Type B pancreatic cell (in vitro differentiated cells): ENCODE results near the gene VPS13D. TPM values are rescaled to one million over a fixed set of nuclear protein-coding genes. Genes with fewer than 3 reads are reported as not detected.

Experiments used
- DNase-seq: peaks from one replicate; pipeline ENCODE4 v3.0.0; 2021; ENCODE audit warnings: mixed read lengths; ENCODE audit not compliant: unreplicated experiment; ENCODE audit errors: extremely low spot score
- H3K27ac Mint-ChIP-seq: 2 replicates; pipeline ENCODE4 v1.8.0; 2021; ENCODE audit warnings: mild to moderate bottlenecking, mixed read lengths
- H3K27me3 Mint-ChIP-seq: 2 replicates; pipeline ENCODE4 v1.8.0; 2021; ENCODE audit warnings: mixed read lengths
- H3K36me3 Mint-ChIP-seq: 2 replicates; pipeline ENCODE4 v1.8.0; 2021; ENCODE audit warnings: mixed read lengths
- H3K4me1 Mint-ChIP-seq: one replicate; pipeline ENCODE4 v1.8.0; 2021; ENCODE audit warnings: mixed read lengths; ENCODE audit not compliant: unreplicated experiment
- H3K4me3 Mint-ChIP-seq: 2 replicates; pipeline ENCODE4 v1.8.0; 2021; ENCODE audit warnings: mild to moderate bottlenecking, mixed read lengths
- H3K9me3 Mint-ChIP-seq: 2 replicates; pipeline ENCODE4 v1.8.0; 2021; ENCODE audit warnings: mixed read lengths
- CTCF ChIP-seq: fragments of 200-600 bp; sonication (generic); conservative IDR thresholded peaks from 2 replicates; pipeline ENCODE4 v1.5.0; 2021; ENCODE audit warnings: antibody characterized with exemption, mild to moderate bottlenecking
- total RNA-seq: library from RNA; stranded (reverse); gene quantifications from 2 replicates; pipeline ENCODE4 v1.2.1, GENCODE V29; 2021; ENCODE audit warnings: low replicate concordance

The VPS13D gene
- total RNA-seq, 1 donor from 2014 or later: 43.4 TPM

GRCh38 chr1:12402159-12402673 is 172.4 kb downstream of the VPS13D start:
- TF ChIP-seq CTCF: no peak

GRCh38 chr1:12402842-12403241 is 173.0 kb downstream of the VPS13D start:
- DNase-seq: no peak
- Mint-ChIP-seq H3K27ac (no peak overlapping the region), H3K27me3 (no peaks in the 10 kb centered on the region), H3K36me3 (peaks cover 32% of the 10 kb centered on the region), H3K4me3 (no peak overlapping the region), H3K4me1 (peaks cover 59% of the 10 kb centered on the region), H3K9me3 (peaks cover under 1% of the 10 kb centered on the region)
- TF ChIP-seq CTCF: no peak

More at GRCh38 chr1:12402159-12402673, 172.4 kb downstream of the VPS13D start:
- peaks cover 7% of the 10 kb centered on the region for H3K9me3 Mint-ChIP-seq
- H3K4me1 Mint-ChIP-seq: peaks cover 60% of the 10 kb centered on the region
- H3K4me3 Mint-ChIP-seq: no peak overlapping the region
- DNase-seq: no peak
- H3K36me3 Mint-ChIP-seq: peaks cover 35% of the 10 kb centered on the region
- no peaks in the 10 kb centered on the region for H3K27me3 Mint-ChIP-seq
- no peak overlapping the region for H3K27ac Mint-ChIP-seq

- TF ChIP-seq CTCF: no peak
- H3K27me3 Mint-ChIP-seq: no peaks in the 10 kb centered on the region
- no peak for DNase-seq
- no peak overlapping the region for H3K27ac Mint-ChIP-seq
- peaks cover 64% of the 10 kb centered on the region for H3K4me1 Mint-ChIP-seq
- H3K9me3 Mint-ChIP-seq: peaks cover 5% of the 10 kb centered on the region
- no peak overlapping the region for H3K4me3 Mint-ChIP-seq
- peaks cover 34% of the 10 kb centered on the region for H3K36me3 Mint-ChIP-seq
Measured at GRCh38 chr1:12404918-12405317, 175.1 kb downstream of the VPS13D start.

- H3K4me1 Mint-ChIP-seq: peaks cover 66% of the 10 kb centered on the region
- no peaks in the 10 kb centered on the region for H3K27me3 Mint-ChIP-seq
- no peak for DNase-seq
- TF ChIP-seq CTCF: peak; percentile 70
- peaks cover 9% of the 10 kb centered on the region for H3K9me3 Mint-ChIP-seq
- peak overlapping the region; percentile 5 for H3K4me3 Mint-ChIP-seq
- H3K36me3 Mint-ChIP-seq: peaks cover 35% of the 10 kb centered on the region
- H3K27ac Mint-ChIP-seq: peak overlapping the region; percentile 77
Measured at GRCh38 chr1:12405325-12406210, 175.7 kb downstream of the VPS13D start.

- H3K4me1 Mint-ChIP-seq: peaks cover 62% of the 10 kb centered on the region
- peak; percentile 43 for TF ChIP-seq CTCF
- peak overlapping the region; percentile 77 for H3K27ac Mint-ChIP-seq
- peaks cover 41% of the 10 kb centered on the region for H3K36me3 Mint-ChIP-seq
- DNase-seq: no peak
- no peaks in the 10 kb centered on the region for H3K27me3 Mint-ChIP-seq
- peak overlapping the region; percentile 9 for H3K4me3 Mint-ChIP-seq
- peaks cover 9% of the 10 kb centered on the region for H3K9me3 Mint-ChIP-seq
Measured at GRCh38 chr1:12406211-12407021, 176.6 kb downstream of the VPS13D start.
